Gastroesophageal sphincter (tissue), 3 donors: ENCODE measurements around the gene EMP1.

ENCODE experiments used
- EP300 ChIP-seq: sonication (generic); formaldehyde crosslinking; IDR thresholded peaks from one replicate; pipeline ENCODE4 v1.6.1; 2017; ENCODE audit warnings: antibody characterized with exemption, mild to moderate bottlenecking
- POLR2A ChIP-seq, 2 donors: fragments of 450-650 bp; IDR thresholded peaks; one replicate each; pipeline ENCODE4 v1.6.1; 2017; ENCODE audit warnings: antibody characterized with exemption in 2 of 2, mild to moderate bottlenecking in 2 of 2, moderate library complexity in 1 of 2
- POLR2AphosphoS5 ChIP-seq: sonication (generic); formaldehyde crosslinking; IDR thresholded peaks from one replicate; pipeline ENCODE4 v1.6.1; 2017; ENCODE audit warnings: antibody characterized with exemption
- TF ChIP-seq, protein P1 (sequence below), 4 experiments: fragments of 200-600 bp in 2 of 4; fragments of 450-650 bp in 2 of 4; sonication (generic) in 1 of 4; IDR thresholded peaks; one replicate each; pipeline ENCODE4 v1.5.1; 2017 to 2019; ENCODE audit warnings: antibody characterized with exemption in 4 of 4, mild to moderate bottlenecking in 2 of 4, moderate library complexity in 2 of 4

DNA sequence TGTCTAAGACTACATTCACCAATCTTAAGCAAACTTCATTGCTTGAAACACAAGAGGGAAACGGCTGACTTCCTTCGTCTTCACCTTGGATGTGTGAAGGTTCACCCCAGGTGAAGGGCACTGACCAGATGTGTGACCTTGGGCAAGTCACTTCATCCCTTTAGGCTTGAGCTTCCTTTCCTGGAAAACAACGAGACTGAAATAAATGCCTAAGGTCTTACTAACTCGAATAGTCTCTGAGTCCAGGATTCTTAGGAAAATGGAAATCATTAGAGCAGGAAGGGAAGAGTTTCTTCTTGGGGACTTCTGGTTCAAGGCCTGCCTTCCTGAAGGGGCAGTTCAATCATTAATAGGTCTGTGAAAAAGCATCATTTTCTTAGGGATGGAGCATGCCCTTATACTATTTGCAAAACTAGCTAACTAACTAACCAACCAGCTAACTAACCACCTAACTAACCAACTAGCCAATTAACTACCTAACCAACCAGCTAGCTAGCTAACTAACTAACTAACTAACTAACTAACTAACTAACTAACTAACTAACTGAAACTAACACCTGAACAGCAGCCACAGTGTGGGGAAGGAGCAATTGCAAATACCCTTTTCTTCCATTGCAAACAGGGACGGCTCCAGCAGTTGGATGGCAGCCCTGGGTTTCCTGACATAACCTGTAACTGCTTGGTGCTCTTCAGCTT, 31.5 kb upstream of the EMP1 start:
- TF ChIP-seq, protein P1, sequence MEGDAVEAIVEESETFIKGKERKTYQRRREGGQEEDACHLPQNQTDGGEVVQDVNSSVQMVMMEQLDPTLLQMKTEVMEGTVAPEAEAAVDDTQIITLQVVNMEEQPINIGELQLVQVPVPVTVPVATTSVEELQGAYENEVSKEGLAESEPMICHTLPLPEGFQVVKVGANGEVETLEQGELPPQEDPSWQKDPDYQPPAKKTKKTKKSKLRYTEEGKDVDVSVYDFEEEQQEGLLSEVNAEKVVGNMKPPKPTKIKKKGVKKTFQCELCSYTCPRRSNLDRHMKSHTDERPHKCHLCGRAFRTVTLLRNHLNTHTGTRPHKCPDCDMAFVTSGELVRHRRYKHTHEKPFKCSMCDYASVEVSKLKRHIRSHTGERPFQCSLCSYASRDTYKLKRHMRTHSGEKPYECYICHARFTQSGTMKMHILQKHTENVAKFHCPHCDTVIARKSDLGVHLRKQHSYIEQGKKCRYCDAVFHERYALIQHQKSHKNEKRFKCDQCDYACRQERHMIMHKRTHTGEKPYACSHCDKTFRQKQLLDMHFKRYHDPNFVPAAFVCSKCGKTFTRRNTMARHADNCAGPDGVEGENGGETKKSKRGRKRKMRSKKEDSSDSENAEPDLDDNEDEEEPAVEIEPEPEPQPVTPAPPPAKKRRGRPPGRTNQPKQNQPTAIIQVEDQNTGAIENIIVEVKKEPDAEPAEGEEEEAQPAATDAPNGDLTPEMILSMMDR (IDR thresholded peaks at IDR 0.05): no peak
- no peak for TF ChIP-seq EP300
- no peak for TF ChIP-seq POLR2A (IDR thresholded peaks at IDR 0.05)
- TF ChIP-seq POLR2AphosphoS5: no peak
